Stimulated activated CD4-positive, alpha-beta T cell treated with anti-CD3 and anti-CD28 coated beads, TNF-alpha, amount 100 ng/mL, for 4 hours (primary cell): Measurements from ENCODE around the gene APP.
"Not testable (repeated sequence)": the region's sequence is repeated elsewhere in the genome, so short reads cannot be mapped to it uniquely, and the experiment has no call there.

Source experiments
- DNase-seq, 3 experiments: peaks; one replicate each; pipeline ENCODE4 v3.0.0-alpha.2; 2020; ENCODE audit warnings: low read depth in 3 of 3

The APP gene

DNA sequence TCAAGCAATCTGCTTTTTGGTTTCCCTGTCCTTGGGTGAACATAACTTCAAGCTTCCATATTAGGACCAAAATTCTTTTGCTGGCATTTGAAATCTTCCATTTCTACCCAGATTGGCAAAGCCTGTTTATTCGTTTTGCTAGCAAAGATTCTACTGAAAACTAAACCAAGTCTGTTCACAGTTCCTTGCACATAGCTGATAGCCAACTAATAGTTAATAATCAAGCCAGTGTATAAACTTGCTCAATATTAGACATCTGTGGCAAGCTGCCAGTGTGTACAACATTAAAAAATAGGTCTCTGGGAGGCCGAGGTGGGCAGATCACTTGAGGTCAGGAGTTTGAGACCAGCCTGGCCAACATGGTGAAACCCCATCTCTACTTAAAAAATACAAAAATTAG is 6.3 kb downstream of the APP start:
- no peak for DNase-seq

DNA sequence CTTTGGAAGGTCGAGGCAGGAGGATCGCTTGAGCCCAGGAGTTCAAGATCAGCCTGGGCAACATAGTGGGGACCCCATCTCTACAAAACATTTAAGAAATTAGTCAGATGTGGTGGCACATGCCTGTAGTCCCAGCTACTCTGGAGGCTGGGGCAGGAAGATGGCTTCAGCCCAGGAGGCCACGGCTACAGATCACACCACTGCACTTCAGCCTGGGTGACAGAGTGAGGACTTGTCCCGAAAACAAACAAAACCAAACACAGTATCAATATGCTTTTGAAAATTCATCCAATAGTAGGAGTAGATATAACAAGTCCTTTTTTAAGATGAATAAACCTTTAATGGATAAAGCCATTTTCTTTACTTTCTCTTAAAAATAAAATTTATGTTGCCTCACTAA is 8.5 kb downstream of the APP start:
- DNase-seq = no peak

DNA sequence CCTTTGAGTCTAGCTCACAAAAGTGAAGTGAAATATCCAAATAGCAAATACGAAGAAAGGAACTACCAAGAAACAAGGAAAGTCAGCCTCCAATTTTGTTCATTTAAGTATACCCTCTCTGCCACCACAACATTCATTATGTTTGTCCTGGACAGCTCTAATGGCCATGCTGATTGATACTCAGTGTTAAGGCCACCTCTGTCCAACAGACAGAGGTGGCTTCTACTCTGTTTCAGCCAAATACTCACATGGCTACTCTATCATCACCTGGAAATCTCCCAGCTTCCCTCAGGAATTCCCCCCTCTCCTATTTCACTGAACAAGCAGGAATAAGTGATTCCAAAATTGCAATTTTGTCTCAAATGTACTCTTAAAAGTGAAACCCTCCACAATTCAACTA is 10.7 kb downstream of the APP start:
- DNase-seq = no peak

DNA sequence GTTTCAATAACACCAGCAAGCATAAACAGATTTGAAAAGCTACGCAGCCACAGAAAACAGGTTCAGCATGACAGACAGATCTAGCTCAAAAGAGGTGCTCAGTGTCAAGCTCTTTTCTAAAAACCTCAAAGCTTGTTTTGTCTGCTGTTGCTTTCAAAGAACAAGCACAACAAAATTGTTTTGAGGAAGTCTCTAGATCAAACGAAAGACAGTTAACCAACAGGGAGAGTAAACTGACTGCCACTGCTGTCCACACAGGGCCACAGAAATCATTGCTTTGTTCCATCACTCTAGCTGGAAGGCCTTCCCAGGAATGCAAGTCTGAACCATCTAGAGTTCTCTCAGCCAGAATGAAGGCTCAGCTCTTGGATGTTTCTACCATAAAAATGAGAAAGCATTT is 12.8 kb downstream of the APP start:
- DNase-seq = no peak

DNA sequence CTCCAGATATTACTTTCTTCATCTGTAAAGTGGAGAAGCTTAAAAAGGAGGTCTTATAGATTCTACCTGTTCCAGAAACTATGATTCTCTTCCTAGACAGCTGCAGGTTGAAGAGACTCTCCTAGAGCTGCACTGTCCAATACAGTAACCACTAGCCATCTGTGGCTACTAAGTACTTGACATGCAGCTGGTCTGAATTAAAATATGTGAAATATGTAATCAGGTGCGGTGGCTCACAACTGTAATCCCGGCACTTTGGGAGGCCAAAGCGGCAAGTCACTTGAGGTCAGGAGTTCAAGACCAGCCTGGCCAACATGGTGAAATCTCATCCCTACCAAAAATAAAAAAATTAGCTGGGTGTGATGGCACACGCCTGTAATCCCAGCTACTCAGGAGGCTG is 15.8 kb downstream of the APP start:
- no peak for DNase-seq

DNA sequence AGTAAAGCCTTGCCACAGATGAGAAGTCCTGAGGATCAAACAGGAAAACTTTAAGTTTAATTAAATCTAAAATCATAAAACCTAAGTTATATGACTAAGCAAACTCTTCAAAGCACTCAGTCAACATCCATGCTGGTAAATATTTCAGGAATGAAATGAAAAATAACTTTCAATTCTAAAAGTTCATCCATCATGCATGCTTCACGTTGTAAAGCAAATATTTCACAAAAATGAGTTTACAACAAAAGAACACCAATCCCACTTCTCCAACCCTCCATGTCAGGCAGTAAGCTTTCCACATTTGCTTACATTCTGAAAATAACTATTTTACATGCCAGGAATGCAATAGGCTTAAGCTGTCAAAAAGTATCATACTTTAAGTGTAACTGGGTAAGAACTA is 16.8 kb downstream of the APP start:
- no peak for DNase-seq

DNA sequence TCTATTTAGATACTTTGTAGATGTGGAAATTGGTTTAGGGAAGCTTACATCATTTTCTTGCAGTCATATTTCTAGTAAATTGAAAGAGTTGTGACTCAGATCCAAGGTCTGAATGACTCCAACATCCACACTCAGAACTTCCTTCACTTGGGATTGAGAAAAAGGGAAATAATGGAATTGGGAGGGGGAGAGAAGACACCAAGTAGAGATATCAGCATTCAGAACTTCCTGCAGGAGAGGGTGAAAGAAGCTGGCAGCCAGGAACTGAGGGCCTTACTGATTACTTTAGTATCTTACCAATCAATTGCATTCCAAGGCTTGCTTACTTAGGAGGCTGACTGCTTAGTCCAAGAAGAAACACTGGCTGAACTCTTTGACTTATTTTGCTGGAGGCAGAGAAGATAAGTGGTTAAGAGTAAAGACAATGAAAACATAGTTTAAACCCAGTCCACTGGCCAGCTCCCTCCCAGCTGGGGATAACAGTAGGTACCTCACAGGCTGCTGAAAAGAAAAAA is 21.7 kb downstream of the APP start:
- DNase-seq = no peak

DNA sequence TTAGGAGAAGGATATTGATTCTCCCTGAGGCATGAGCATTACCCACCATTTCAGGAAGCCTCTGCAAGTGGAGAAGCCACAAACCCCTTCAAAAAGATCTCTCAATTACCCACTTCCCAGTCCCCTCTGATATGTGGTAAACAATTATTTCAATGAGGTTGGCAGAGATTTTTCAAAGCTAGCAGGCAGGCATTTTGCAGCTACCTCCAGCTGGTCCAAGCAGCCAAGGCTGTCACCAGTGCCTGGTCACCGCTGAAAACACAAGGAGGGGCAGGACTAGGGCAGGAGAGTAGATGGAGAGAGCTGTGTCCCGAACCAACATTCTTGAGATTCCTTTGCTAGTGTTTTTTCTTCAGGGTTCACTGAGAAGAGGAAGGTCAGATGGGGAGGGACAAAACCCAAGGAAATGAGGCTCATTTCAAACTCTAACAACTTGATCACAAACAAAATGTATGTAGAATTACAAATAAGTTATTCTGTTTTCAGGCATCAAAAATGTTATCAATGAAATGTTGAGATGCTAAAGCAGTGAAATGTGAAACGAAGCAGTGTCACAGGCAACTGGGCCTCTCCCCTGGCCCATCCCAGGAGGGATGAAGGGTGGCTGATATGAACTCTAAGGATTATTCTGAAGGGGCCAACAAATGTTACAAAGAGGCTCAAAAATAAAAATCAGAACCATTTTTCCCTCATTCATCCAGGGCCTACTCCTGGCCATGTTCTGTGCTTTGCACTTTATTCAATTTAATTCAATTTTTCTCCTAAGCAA is 22.3 kb downstream of the APP start:
- no peak for DNase-seq

DNA sequence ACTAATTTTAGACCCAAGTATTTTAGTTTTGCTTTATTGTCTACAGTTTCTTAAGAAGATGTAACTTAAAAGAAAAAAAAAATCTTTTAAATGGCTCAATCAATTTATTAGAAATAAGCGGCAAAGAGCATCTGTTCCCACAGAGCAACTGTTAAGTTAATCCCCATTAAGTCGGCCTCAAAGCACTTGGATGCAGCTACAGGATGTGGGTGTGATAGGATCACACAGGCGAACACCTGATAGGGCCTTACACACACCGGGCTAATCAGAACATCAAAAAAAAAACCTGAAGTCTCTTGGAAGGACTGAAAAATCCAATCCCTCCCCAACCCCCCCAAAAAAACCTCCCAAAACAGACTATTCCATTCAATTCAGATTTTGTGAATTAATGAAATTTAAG is 23.0 kb downstream of the APP start:
- DNase-seq = no peak

DNA sequence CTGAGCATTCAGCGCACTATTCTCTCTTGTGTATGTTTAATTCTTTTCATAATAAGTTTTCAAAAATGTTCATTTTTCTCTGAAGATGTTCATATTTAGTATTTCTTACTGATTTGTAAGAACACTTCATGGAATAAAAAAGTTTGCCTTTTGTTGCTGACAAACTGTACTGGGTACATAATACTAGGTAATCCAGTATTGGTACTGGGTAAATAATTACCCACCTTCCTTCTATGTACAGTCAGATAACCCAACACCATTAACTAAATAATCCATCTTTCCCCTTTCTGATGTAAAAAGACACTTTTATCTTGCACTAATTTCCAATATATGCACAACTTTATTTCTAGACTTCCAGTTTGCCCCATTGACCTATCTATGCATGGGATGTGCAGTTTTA is 23.9 kb downstream of the APP start:
- no peak for DNase-seq

DNA sequence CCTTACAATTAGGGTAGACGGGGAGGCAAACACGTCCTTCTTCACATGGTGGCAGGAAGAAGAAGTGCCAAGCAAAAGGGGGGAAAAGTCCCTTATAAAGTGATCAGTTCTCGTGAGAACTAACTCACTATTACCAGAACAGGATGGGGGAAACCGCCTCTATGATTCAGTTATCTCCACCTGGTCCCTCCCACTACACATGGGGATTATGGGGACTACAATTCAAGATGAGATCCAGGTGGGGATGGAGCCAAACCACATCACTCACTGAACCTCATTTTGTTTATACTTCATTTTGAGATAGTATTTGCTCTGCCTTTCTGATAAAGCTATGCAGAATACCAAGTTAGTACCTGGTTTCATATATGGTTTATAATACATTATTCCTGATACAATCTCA is 26.5 kb downstream of the APP start:
- no peak for DNase-seq

DNA sequence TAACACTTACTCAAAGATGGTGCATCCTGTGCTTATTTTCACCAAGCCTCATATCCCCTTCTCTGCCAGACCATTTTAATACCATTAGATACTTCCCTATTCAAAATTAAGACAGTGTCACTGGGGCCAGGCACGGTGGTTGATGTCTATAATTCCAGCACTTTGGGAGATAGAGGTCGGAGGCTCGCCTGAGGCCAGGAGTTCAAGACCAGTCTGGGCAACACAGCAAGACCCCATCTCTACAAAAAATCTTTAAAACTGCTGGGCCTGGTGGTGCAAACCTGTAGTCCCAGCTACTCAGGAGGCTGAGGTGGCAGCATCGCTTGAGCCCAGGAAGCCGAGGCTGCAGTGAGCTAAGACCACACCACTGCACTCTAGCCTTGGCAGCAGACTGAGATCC is 28.2 kb downstream of the APP start:
- DNase-seq = no peak

DNA sequence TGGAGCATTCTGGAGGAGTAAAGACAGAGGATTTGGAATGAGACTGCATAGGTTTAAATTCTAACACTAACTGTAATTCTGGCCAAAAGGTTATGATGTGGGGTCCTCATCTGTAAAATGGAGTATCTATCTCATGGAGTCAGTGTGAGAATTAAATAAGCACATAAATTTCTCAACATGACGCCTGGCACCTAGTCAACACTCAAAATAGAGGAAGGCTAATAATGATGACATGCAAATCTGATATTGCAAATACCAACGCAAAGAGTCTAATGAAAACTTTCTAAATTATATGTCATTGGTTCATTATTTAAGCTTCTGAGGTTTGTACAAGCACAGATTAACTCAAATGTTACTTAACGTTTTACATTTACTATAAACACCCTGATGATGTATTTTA is 29.6 kb downstream of the APP start:
- DNase-seq = no peak

DNA sequence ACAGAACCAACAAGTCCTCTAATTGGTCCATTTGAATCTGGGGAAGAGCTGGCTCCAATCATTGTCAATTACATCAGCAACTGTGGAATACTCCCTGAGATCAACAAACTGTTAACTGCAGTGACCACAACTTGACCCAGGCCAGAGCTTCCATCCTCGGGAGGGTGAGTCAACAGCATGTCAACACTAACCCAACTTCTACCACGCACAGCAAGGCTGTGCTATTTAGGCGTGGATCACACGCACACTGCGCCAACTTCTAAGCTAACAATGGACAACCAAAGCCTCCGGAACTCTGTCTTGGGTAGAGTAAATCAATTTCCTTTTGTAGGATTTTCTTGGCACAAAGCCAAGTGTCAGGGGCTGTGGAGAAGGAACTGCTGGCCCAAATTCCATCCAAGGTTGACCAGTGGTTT is 30.4 kb downstream of the APP start:
- DNase-seq = no peak

DNA sequence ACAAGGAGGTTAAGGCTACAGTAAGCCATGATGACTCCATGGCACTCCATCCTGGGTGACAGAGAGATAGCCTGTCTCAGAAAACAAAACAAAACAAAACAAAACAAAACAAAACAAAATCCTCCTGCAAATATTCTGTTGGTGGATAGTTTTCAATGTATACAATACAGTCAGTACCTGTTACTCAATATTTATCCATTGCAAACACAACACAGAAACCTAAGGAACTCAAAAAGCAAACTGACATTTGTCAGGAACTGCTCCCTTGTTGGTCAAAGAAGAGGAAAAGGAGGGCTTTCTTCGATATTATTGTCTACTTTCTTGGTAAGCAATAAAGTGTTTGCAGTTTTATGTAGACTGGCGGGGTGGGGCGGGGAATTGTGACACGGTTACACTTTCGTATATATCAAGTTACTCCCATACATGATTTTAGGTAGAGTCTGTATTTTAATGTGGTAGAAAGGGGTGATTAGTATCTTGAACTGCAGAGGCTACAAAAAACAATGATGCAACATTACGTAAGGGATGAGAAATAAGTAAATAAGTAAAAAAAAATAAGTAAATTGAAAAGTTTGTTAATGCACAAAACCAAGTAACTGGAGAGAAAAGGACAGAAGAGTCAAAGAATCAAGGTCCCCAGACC is 31.8 kb downstream of the APP start:
- DNase-seq = no peak

DNA sequence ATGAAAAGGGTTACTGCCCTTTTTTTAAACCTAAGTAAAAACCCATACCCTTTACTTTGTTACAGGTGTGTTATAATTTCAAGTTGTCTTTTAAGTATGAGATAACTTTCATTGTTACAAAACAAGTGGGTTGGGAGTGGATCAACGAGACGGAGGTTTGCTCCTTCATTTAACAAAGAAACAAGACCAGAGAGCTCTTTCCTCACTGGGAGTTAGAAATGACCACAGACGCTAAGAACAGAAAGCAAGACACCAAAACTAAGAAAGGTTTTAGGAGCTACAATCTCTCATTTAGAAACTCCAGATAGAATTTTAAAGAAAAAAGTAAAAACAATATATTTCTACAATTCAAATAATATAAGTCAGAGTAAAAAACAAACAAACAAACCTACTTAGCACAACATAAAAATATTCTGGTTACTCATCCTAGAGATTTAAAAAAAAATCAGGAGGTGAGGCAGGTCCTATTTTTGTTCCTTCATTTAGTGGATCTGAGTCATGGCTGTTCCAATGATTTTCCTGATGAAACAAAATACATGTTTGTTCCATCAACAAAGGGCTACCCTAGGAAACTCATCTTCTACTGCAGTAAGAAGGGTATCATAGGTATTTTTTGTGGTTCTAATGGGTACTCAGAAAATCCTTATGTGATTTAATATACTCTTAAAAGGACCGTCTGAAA is 33.0 kb downstream of the APP start:
- DNase-seq = no peak

DNA sequence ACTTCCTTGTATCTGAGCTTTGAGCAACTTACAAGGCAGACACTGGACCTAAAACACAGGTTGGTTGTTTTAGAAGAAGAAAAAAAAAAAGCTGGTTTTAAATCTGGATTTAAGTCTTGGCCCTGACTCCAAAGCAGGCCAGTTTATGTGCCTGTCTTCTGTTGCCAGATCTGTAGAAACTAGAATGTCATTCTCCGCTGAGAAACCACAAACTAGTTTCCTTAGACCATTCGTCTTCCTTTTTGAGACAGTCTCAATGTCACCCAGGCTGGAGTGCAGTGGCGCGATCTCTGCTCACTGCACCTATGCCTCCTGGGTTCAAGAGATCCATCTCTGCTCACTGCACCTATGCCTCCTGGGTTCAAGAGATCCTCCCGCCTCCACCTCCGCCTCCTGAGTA is 33.9 kb downstream of the APP start:
- no peak for DNase-seq

DNA sequence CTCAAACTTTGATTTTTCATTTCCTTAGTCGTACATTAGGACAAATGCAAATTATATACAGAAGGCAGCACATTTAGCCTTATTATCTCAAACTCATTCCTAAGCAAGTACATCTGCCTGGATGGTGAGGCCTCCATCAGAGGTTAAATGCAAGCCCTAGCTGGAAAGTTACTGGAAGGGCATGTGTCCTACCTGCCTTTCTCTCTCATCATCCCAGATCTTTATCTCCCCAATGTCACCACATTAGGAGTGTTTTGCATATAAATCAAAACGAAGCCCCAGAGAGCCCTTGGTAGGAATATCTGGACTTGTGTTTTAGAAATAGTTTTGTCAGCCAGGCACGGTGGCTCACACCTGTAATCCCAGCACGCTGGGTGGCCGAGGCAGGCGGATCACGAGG is 35.0 kb downstream of the APP start:
- DNase-seq = no peak

DNA sequence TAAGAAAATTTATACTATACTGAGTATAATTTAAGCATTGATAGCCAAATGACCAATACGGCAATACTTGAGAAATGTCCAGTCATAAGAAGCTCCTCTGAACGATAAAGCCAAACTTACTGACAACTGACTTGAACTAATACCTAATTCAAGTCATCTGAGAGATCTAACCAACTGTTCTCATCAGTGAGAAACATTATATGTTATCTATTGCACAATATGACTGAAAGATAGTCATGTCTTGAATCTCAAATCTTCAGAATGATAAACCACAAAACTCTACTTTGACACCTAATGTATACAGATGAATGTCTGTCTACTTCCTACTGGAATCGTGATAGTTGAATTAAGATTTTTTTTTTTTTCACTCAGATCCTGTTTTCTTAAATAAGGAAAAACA is 39.0 kb downstream of the APP start:
- no peak for DNase-seq

DNA sequence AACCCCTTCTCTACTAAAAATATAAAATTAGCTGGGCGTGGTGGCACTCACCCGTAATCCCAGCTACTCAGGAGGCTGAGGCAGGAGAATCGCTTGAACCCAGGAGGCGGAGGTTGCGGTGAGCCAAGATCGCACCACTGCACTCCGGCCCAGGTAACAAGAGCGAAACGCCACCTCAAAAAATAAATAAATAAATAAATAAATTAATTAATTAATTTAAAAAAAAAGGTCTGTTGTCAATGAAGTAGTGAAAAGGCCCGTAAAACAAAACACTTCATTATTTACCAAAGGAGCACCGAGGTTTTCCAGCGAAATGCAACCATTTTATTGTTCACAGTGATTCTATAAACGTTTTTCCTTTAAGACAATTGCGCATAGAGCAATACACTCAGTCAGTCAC is 39.5 kb downstream of the APP start:
- not testable (repeated sequence) for DNase-seq

DNA sequence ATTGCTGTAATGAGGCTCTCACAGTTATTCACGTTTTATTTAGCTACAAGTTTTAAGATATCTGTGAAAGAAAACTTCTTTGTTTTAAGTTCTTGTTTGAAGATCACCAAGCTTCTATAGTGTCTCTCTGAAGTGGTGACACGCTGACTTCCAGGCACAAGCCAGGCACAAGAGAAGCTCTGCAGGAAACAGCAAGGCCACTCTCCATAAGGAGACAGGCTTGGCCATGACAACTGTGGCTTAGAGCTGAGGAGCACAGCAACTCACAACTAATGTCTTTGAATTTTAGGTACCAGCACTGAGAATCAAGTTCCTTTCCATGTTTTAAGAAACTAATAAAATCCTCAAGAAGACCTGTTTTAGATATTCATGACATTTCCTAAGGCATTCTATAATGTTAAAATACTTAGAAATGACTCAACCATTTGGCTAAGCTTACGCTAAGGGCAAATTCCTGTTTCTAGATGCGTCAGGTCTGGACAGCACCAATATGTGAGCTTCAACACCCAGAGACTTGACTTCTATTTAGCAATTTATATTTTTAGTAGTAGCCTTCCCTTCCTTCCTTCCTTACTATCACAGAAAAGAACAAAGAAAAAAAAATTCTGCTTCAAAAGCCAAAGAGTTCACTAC is 40.2 kb downstream of the APP start:
- DNase-seq = no peak

DNA sequence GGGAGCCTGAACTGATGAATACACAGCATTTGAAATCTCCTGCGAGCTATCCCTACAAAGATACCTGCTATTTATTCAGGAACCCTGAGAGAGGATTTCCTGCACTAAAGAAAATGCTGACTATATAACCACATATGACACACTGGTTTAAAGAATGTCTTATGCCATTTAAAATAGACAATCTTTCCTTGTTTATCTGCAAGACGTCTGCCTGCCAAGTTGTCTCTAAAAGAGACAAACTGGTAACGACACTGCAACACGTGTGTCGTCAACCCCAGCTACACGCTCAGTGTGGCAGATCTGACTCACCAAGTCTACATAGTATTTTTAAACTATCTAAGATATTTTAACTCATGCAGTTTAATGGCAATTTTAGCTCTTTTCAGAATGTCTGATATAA is 42.7 kb downstream of the APP start:
- DNase-seq = no peak
